Right lung (tissue), 5 donors: Measurements from ENCODE around the gene AHNAK. TPM values are rescaled to one million over a fixed set of nuclear protein-coding genes. Genes with fewer than 3 reads are reported as not detected.
"Not testable (repeated sequence)": the region's sequence is repeated elsewhere in the genome, so short reads cannot be mapped to it uniquely, and the experiment has no call there.

Source experiments
- DNase-seq, 2 donors: peaks; one replicate each; pipeline ENCODE4 v3.0.0-alpha.2; 2013
- polyA plus RNA-seq, 5 donors: library from polyadenylated mRNA; unstranded; fragments of 120-200 nt; gene quantifications; one replicate each; pipeline versions ENCODE4 v1.2.1 to v1.2.3, GENCODE V29; 2013; ENCODE audit warnings: inconsistent platforms in 1 of 5, low replicate concordance in 1 of 5; ENCODE audit not compliant: insufficient read length in 5 of 5, insufficient read depth in 1 of 5

Gene AHNAK
- polyA plus RNA-seq, 5 donors = 154 to 240 (median 173) TPM

DNA sequence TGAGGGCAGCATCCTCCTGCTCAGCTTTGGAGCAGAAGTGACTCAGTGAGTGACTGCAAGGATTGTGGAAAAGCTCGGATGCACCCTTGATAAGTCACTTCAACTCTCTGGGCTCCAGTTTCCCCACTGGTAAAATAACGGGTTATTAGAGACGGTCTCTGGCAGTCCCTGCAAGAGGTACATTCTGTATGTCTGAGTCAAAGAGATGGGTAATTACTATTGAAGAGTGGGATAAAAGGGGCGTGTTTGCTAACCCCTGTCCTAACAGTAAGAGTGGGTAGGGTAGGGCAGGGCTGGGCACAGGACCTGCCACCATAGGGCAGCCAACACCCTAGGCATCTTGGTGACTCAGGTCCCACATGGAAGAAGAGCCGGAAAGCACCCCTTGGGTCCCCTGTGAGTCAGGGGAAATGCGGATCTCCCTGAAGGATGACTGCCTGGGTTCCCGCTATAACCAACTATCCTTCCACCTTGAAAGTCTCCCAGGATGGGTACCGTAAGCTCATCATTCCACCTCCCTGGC, 7.3 kb upstream of the AHNAK start:
- DNase-seq = no peak

- DNase-seq = peak; percentile 82
These were observed 6.7 kb upstream of the AHNAK start for GRCh38 chr11:62553080-62553838.

DNA sequence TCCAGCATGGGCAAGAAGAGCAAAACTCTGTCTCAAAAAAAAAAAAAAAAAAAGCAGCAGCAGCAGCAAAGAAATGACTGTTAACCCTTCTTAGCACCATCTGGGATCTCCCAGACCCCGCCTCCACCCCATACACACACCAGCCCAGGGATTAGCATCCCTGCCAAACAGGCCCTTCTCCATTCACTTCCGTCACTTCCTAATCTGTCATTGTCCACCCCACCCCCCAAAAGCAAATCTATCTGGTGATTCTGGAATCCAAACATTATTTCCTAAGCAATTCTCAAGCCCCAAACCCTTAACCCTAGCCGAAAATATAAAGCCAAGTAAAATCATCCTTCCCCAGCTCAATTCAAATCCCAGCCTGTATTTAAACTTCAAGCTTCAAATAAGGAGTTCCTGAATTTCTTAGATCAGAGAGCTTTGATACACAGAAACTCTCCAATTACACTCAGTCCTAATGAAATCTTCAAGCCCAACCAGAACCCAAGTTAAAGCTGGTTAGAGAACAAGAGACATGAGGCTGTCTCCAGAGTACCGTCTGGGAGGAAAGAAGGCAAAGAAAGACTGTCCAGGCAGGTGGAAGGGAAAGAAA, 6.0 kb upstream of the AHNAK start:
- no peak for DNase-seq

- DNase-seq = not testable (repeated sequence)
These were observed 3.9 kb upstream of the AHNAK start for GRCh38 chr11:62550478-62550877.

DNA sequence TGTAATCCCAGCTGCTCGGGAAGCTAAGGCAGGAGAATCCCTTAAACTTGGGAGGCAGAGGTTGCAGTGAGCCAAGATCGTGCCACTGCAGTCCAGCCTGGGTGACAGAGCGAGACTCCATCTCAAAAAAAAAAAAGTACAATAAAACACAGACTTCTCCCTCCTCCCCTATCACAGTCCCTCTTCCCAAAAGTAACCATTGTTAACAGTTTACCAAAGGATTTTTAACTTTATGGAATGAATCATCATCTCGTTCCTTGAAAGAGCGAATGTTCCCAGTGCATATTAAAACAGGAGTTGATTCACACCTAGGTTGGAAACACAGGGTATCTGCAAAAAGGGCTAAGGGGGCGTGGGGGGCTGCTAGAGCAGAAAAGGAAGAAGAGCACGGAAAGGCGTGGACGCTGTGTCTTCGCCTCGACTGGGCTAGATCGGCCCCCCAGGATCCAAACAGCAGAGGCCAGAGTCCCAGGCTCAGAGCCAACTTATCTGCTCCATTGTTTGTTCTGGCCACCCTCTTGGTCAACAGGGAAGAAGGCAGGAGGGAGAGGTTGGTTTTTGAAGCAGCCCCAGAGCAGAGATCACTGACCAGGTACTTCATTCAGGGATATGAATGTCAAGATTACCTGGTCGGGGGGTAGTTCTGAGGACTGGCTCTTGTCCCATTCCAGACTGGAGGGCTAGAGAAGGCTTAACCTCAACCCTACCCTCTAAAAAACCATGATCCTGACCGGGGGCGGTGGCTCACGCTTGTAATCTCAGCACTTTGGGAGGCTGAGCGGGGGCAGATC, 2.1 kb upstream of the AHNAK start:
- no peak for DNase-seq

DNA sequence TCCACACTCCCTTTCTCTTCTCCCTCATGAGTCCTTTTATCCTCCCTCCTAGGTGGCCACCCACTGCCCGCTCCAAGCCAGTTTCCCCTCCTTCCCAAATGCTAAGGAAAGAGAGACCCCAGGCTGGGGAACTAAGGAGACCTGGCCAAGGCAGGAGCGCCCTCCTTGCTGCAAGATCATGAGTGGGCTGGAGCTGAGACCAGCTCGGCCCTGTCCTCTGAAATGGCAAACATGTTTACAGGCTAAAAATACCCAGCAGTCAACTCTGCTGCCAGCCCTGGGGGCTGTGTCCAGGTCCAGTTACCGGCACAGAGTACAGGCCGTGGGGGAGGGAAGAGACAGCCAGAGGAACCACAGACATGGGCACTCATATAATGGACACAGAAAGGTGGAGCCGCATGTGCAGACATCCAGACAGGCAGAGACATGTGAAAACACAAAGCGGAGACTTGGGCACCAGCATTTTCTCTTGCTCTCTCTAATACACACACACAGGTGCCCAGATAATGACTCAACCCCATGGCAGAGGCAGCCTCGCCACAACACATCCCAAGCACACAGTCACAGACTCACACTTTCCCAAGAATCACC, 1.2 kb upstream of the AHNAK start:
- DNase-seq = no peak

DNA sequence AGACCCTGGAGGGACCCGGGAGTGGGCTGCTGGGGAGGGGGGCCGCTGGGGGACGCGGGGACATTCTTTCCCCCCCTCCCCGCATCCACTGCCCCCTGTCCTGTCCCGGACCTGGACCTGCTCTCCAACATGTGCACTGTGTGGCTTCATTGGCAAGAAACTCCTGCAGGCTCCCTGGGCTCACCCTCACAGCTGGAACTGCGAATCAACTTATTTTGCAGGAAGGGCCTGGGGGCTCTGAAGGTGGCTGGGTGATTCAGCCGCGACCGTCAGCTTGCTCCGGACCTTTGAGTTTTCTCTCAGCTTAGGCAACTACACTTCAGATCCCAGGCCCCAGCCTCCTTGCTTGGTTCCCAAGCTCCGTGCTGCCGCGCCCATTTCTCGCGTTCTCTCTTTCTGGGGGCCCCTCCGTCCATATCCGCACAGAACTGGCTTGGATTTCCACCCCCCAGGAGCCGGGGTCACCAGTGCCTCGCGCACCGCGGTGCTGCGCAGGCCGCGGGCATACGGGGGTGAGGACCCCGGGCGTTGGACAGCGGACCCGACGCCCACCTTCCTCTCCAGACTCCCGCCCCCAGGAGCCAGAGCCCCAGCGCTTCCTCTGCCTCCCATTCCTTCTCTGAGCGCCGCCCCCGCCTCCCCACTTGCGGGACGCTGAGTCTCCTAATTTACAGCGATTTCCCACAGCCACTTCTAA, 471 bp upstream of the AHNAK start:
- DNase-seq = no peak

DNA sequence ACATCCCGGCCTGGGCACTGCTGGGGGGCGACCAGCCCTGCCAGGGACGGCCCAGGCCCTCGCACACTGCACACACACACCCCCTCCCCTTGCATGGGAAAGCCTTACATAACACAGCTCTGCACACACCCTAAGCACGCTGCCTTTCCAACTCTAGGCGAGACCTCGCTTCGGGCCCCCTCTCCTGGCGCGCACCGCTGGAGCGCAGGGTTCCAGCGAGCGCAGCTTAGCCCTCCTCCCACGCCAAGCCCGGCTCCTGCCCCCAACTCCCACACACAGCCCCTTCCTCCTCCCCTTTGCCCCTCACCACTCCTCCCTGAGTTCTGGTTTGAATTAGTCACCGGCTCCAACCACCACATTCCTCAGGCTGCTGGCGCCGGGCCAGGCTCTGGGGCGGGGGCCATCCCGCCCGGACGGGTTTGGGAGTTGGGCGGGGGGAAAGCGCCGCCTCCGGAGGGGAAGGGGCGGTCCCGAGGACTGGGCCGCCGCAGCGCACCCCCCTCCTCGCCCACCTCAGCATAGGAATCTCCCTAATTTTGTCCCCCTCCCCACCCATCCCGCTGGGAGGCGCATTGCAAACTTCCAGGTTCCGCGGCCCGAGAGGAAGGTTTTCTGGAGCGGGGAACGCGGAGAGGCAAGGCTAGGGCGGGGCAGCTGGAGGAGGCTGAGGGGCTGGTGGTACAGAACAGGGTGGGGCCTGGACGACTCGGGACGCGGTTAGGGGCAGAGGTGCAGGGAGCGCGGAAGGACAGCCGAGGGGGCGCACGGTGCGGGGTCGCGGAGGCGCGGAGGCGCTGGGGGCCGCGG, 966 bp downstream of the AHNAK start:
- DNase-seq = peak; percentile 93 to 94

DNA sequence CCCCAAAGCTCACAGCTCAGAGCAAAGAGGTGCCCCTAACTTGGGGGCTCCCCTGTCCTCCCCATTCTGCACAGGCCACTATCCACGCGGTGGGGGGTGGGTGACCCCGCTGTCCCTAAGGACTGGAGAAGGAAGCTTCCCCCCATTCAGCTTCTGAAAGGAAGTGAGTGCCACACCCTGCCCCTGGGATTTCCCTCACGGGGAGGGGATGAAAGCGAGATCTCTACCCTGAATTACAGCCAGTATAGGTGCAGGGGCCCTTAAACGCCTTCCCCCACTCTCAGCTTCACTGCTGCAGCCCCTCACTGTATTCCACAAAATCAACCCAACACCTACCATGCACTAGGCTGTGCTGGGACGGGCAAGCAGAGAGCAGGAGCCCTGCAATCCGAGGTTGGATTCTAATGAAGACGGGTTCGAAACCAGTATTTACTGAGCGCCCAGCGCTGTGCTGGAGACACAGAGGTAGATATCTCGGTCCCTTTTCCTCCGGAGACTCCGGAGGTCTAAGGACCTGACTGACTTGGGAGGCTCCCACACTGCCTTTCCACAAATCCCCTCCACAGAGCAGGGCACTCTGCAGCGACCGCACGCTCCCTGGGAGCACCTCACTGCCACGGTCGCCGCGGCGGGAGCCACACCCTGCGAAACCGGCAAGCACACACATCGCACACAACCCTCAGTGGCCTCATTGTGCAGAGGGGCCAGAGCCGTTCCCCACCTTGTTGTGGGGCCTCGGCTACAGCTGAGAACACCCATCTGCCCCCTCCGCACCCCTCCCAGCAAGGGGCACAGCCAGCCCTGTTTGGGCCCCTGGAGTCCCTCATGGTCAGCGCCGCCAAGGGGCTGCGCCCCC, 1.8 kb downstream of the AHNAK start:
- no peak for DNase-seq

GRCh38 chr11:62543680-62544444, 2.7 kb downstream of the AHNAK start:
- no peak for DNase-seq

- DNase-seq = peak; percentile 75 to 78
These were observed 3.6 kb downstream of the AHNAK start for GRCh38 chr11:62542750-62543567.

DNA sequence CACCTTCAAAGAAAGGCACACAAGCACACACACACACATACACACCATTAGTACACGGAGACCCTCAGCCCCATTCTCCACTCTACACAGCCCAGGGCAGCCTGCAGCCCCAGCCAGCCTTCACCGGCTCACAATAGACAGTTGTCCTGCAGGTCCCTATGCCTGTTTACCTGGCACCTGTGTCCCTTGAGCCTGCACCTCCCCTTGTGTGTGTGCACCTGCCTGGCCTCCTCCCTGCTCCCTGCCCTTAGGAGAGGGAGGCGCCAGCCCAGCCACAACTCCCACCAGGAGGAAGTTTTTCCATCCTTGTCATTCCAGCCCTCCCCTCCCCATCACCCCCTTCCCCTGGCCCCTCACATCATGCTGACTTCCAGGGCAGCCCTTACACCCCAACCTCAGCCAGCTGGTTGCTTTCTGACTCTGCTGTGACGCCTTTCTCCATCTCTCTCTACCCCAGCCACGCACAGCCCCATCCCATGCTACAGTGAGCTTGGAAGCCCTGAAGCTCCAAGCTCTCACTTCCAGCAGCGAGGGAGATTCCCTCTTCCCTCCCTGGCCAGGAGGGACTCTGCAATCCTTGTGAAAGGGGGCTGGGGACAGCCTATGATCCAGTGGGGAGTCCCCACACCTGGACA, 4.4 kb downstream of the AHNAK start:
- no peak for DNase-seq

- no peak for DNase-seq
These were observed 5.6 kb downstream of the AHNAK start for GRCh38 chr11:62540804-62541701.

GRCh38 chr11:62539238-62539925, 7.2 kb downstream of the AHNAK start:
- DNase-seq = no peak

DNA sequence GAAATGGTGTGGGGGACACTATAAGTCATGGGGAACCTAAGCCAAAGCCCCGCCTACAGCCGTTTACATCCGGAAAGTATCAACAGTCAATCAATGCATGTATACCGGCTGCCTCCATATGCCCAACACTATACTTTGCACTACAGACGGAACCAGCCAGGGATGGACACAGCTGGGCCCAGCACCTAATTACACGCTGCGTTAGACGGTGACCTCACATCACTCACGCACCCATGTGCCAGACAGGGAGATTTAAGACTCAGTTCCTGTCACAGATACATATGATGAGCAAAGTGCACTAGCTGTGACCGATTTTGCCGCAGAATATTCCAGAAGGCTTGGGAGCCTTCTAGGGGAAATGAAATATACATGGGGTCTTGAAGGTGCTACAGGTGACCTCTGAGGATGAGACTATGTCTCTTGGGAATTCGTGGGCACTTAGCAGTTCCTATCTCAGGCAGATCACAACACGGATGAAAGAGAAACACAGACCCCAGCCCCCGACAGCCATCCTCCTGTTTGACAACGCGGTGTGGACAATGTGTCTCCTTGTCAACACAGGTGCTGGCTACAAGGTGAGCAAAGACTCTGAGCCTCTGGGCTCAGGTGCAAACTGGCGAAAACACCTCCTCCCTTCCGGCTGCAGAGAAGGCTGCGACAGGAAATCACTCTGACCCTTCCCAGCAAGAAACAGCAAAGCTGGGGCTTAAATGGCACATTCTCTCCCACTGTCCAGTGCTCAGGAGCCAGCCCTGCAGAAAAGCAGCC, 8.0 kb downstream of the AHNAK start:
- no peak for DNase-seq
